ENCODE data around the gene PPP2R5C.

DNA sequence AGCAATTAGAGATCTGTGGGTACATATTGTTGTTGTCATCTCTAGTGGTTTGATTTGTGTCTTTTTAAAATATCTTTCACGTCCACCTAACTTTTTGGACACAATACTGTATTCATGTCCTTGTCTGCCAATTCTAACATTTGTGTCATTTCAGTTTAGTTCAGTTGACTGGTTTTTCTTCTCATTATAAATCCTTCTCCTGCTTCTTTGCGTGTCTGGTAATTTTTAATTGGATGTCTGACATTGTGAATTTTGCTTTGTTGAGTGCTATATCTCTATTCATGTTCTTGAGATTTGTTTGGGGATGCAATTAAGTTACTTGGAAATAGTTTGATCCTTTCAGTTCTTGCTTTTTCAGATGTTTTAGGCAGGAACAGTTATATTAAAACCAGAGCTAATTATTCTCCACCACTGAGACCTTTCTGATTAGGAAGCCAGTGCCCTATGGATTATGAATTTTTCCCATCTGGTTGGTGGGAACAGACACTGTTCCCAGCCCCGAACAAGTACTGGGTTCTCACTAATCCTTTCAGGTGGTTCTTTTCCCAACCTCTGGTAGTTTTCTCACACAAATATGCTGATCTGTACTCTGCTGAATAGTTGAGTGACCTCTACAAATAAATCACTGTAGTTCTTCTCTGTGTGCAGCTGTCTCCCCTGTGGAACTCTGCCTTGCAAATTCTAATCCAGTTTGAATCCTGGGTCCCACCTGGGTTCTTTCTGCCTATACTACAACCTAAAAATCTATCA is 111.7 kb downstream of the PPP2R5C start:
- TF ChIP-seq, protein P1, sequence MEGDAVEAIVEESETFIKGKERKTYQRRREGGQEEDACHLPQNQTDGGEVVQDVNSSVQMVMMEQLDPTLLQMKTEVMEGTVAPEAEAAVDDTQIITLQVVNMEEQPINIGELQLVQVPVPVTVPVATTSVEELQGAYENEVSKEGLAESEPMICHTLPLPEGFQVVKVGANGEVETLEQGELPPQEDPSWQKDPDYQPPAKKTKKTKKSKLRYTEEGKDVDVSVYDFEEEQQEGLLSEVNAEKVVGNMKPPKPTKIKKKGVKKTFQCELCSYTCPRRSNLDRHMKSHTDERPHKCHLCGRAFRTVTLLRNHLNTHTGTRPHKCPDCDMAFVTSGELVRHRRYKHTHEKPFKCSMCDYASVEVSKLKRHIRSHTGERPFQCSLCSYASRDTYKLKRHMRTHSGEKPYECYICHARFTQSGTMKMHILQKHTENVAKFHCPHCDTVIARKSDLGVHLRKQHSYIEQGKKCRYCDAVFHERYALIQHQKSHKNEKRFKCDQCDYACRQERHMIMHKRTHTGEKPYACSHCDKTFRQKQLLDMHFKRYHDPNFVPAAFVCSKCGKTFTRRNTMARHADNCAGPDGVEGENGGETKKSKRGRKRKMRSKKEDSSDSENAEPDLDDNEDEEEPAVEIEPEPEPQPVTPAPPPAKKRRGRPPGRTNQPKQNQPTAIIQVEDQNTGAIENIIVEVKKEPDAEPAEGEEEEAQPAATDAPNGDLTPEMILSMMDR (IDR thresholded peaks at IDR 0.05): no peak
- TF ChIP-seq POLR2A (IDR thresholded peaks at IDR 0.05) (no peak), EP300 (IDR thresholded peaks at IDR 0.05) (no peak)

Data from tibial nerve (tissue), 4 donors.